GM19324 (cell line): ENCODE data around the gene ZC3H8.

ENCODE experiments used
- ATAC-seq: cut with Tn5 transposase; IDR thresholded peaks from one replicate; pipeline ENCODE4 v1.9.1; 2021; ENCODE audit warnings: mild to moderate bottlenecking, moderate library complexity; ENCODE audit not compliant: unreplicated experiment, low FRiP score

ZC3H8 gene

DNA sequence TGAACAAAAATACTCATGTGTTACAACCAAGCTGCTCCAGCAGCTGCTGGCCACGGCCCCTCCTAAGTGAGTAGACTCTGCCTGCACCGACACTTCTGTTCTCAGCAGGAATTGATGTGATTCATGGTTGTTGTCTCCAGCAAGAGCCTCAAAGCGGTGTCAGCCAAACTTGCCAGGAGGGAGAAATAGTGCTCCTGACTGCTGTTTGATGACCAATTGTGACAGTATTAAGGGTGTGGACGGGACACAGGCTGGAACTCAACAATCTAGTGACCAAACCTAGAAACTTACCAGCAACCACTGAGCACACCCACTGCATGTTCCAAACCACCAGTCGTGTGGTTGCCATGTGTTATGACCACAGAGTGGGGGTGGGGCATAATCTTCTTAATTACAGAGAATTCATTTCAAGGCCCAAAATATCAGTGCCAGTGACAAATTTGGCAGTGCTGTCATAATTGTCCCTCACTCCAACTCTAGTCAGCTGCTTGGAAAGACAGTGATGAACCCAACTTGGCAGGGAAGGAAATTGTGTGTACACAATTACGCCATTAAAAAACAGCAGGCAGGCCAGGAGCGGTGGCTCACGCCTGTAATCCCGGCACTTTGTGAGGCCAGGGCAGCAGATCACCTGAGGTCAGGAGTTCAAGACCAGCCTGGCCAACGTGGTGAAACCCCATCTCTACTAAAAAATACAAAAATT is 86.3 kb downstream of the ZC3H8 start:
- no peak for ATAC-seq

DNA sequence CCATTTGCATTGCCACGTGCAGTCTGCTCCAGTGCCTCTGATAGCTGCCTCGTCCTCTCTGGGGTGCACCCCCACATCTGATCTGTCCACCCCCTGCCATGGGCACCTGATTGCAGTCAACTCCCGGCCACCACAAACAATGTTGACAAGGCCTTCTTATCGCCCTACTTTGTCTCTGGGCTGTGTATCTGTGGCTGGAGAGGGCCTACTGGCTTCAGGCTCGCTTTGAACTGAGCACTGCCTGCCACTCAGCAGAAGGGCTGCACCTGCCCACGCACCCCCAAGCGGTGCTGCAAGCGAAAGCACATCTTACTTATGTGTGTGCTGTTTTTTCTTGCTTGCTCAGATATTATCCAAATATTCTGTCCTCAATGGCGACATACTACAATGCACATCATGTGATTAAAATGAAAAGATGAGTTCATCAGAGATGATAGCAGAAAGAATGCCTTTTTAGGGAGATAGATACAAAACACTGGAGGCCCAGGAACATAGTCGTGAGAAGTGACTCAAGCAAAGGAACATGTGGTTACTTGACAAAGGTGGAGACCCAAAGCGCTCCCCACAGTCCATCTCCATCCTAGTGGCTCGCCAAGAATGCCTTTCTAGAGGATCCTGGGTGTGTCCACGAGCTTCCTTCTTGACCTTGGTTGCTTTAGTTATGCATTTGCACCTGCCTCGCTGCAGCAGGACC is 87.9 kb downstream of the ZC3H8 start:
- ATAC-seq: no peak

DNA sequence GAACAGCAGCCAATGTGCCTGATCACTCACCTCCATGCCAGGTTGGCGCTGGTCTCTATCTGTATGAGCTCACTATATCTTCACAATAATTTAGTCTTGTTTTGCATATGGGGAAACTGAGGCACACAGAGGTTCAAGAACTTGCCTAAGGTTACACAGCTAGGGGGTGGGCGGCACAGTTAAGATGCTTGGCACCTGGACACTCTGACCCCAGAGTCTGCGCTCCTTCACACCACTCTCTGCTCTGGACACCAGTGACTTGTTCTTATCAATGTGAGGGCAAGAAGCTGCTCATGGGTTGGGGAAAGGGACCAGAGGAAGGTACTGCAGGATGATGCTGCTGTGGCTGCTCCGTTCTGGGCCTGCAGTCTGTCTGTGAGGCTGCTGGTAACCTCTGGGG is 89.5 kb downstream of the ZC3H8 start:
- no peak for ATAC-seq

DNA sequence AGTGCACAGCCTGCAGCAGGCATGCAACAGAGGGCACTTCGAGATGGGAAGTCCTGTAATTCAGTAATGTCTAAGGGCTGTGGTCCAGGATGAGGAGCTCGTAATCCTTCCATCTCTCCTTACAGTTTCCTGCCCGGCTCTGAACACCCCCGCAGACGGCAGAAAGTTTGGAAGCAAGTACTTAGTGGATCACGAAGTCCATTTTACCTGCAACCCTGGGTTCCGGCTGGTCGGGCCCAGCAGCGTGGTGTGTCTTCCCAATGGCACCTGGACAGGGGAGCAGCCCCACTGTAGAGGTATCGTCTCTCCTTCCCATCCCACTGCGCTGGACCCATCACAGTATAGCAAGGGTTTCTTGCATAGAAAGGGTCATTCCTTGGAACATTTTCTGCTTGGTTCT is 90.0 kb downstream of the ZC3H8 start:
- ATAC-seq: no peak

DNA sequence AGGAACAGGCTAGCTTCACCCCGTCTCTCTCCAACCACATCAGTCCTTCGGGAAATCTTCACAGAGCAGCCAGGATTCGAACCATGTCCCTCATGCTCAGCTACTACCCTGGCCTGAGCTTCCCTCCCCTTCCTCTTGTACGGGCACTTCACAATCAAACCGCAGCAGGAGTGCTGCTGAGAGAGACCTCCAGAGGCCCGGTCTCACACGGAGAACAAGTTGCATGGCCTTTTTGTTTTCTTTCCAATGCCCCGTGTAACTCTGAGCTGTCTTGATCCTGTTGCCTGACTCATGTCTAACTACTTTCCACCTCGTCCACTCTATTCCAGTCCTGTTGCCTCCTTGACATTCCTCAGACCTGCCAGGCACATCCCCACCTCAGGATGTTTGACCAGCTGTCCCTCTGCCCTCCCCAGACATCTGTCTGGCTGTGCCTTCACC is 91.3 kb downstream of the ZC3H8 start:
- ATAC-seq: no peak

DNA sequence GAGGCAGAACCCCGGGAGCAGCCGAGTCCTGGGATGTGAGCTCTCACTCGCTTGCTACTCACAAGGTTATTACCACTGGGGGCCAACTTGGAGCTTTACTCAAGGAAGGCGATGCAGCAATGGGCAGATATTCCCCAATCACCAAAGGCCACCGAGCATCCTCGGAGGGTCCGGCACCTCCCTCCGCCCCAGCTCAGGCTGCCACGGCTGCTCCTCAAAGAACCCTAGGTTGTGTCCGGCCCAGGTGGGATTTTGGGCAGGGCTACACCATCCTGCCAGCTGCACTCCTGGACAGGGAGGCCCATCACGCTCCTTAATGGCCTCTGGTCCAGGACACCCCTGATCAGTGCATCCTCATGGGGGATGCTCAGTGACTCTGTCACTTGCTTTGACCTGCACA is 91.9 kb downstream of the ZC3H8 start:
- ATAC-seq: no peak

DNA sequence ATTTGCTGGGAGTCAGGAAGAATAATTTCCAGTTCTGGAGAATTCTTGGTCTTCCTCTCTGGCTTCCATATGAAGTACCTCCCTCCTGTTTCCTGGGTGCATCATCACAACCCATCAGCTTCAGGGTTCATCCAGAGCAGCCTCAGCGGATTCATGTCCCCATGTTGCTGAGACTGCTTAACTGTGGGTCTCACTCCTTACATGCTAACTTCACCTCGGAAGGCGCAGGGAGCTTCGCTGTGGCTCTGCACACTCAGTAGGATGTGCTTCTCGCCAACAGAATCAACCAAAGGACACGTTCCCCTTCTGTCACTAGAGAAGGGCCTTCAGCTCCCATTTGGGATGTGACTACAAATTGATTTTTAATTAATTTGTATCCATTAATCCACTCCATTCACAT is 92.5 kb downstream of the ZC3H8 start:
- ATAC-seq: no peak
